ENCODE results near the gene ALPG.

ALPG gene

DNA sequence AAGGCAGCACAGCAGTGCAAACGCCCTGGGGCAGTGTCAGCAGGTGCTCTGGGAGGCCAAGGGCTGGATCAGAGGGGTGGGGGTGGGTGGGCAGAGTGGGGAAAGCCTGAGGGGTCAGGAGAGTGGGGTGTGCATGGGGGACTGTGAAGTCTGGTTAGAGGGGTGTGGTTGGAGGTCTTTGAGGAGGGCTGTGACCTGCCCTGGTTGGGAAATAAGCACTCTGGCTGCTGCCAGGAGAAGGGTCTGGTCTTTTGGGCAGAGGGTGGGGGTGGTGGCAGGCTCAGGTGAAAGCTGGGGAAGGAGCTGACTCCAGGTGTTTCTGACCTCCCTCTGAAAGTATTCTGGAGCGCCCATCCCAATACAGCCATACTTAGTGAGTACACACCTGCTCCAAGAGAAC is 53.5 kb downstream of the ALPG start:
- DNase-seq: no peak
